Stimulated activated CD4-positive, alpha-beta T cell treated with anti-CD3 and anti-CD28 coated beads, Interleukin-12 subunit alpha, Interleukin-12 subunit beta, amount 100 ng/mL, for 24 hours (primary cell): ENCODE results near the gene CEP104.

Source experiments
- DNase-seq, 2 experiments: peaks; one replicate each; pipeline ENCODE4 v3.0.0-alpha.2; 2020; ENCODE audit warnings: low read depth in 2 of 2

Gene CEP104

DNA sequence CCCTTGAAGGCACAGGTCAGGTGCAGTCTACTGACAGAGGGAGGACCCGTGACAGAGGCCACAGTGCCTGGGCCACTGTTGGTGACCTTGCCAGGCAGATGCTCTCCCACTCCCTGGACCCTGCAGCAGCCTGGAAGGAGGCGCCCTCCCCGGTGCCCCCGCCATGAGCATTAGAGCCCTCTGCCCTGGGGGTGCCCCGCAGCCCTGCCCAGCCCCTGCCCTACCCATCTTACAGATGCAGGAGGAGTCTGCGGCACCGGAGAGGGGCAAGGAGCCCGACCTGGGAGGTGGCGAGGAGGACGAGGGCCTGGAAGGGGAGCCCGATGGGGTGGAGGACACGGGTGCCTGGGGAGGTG is 94.2 kb downstream of the CEP104 start:
- no peak for DNase-seq

DNA sequence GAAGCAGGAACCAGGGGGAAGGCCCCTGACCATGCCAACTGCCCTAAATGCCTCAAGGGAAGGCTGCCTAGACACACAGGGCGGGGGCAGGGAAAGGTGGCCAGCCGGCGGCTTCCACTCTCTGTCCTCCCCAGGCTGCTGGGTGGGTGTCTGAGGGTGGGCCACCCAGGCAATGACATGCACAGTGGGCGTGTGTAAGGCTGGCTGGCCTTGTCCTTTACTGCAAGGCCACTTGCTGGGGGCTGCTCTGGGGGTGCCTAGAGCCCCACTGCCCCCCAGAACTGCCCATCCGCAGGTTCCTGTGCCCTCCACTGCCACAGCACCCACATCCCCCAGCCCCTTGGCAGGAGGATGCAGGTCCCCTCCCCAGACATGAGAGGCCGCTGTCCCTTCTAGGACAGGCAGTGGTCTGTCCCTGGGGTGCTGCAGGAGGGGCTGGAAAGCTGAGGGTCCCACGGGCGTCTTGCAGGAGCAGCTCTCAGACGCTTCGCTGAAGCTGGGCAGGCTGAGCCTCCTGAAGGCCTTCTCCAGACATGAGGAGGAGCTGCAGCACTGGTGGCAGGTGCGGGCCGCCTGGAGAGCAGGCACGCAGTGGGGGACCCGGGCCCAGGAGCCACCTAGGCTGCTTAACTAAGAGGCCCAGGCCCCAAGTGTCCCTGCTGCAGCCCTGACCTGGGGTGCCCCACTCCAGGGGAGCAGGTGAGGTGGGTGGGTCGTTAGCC is 94.7 kb downstream of the CEP104 start:
- DNase-seq = no peak
